GM18858 (cell line): Measurements from ENCODE around the gene PCSK4.
A peak's percentile ranks its signal among the peaks of the same experiment; 100 is the strongest.
"Not testable (repeated sequence)": the region's sequence is repeated elsewhere in the genome, so short reads cannot be mapped to it uniquely, and the experiment has no call there.

ENCODE experiments used
- ATAC-seq: cut with Tn5 transposase; IDR thresholded peaks from one replicate; pipeline ENCODE4 v1.9.1; 2021; ENCODE audit not compliant: unreplicated experiment

PCSK4 gene

GRCh38 chr19:1489463-1490310 is 463 bp downstream of the PCSK4 start:
- no peak for ATAC-seq

GRCh38 chr19:1488282-1488601 is 1.9 kb downstream of the PCSK4 start:
- ATAC-seq = no peak

- no peak for ATAC-seq
These were observed 2.4 kb downstream of the PCSK4 start for GRCh38 chr19:1487576-1488281.

DNA sequence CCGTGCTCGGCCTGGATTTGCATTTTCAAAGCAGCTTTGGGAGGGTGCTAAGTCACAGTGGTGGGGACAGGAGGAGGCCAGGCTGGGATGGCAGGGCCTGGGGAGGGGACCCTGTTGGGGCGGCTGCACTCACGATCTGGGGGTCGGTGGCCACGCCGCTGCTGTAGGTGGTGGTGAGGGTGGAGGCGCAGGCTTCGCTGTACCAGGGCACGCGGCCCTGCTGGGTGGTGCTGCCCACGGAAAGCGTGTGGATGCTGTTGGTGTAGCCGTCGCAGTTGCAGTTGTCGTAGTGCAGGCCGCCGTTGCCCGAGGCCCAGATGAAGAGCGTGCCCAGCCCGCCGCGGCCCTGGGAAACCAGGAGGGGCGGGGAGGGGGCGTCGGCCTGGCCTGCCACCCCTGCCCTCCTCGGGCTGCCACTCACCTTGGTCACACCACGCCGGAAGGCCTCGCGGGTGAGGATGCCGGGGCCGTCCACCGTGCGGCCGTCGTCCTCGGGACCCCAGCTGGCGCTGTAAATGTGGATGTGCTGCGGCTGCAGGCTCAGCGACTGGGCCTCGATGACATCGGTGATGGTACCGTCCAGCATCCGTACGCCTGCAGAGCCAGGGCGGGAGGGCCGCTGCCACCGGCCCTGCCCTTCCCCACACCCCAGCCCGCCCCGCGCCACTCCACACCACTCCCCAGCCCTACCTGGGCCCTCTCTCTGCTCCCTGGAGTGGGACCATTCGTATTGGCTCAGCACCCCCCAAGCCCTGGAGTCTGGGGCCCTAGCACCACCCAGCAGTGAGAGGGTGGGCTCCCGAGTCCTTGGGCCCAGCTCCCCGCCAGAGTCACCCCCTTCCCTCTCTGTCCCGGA is 3.2 kb downstream of the PCSK4 start:
- ATAC-seq = no peak

DNA sequence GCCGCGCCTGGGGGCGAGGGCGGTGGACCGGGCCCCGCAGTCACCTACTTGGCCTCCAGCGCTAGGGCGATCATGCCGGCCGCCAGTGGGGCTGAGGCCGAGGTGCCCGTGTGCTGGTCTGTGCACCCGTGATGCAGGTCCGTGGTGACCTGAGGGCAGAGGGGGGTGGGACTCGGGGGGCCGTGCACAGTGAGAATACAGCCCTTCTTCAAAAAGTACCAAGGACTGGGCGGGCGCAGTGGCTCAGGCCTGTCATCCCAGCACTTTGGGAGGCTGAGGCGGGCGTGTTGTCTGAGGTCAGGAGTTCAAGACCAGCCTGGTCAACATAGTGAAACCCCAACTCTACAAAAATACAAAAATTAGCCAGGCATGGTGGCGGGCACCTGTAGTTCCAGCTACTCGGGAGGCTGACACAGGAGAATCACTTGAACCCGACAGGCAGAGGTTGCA is 6.1 kb downstream of the PCSK4 start:
- no peak for ATAC-seq

DNA sequence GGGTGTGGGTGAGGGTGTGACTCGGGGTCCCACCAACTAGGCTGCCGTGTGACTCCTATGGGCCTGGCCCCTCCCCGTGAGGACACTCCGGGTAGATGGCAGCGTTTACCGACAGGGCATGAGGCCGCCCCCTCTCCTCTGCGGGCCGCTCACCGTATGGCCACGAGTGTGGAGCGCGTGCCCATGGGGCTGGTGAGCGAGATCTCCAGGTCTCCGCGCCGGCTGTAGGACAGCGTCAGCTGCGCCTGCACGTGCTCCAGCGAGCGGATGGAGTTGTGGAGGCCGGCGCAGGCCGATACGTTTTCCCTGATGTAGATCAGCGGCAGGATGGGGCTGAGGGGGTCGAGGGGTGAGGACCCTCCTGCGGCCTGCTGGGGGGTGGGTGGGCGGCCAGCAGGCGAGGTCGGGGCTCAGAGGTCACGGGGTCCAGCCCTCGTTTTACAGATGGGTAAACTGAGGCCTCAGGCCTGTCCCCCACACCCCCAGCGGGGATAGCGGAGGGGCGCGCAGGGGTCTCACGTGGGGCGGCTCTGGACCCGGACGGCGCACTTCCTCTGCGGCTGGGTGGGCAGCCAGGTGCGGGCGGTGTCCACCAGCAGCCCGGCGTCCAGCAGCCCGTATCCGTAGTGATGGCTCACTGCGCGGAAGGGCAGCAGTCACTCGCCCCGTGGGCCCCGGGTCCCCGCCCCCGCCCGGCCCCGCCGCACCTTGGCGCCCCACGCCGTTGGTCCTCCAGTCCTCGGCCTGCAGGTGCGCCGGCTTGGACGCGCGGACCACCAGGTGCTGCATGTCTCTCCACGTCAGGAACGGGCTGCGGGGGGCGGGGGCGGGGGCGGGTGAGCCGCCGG is 6.8 kb downstream of the PCSK4 start:
- ATAC-seq = no peak

GRCh38 chr19:1482361-1483130 is 7.6 kb downstream of the PCSK4 start:
- no peak for ATAC-seq

DNA sequence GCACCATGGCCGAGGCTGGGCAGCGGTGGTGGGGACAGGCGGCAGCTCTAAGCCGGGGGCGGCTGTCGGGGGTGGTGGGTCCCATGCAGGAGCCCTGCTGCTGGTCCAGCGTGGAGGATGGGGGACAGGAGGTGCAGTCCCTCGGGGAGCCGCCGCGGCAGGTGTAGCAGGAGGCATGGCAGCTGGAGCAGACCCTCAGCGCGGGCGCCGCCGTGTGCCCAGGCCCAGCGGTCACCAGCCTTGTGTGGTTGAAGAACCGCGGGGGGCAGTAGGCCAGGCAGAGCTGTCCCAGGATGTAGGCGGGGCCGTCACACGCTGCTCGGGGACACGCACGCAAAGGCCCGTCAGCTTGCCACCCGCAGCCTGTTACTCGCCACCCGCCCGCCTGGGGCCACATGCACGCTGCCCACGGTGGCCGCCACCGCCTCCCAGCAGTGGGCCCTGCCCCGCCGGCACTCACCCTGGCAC is 8.2 kb downstream of the PCSK4 start:
- ATAC-seq = no peak

DNA sequence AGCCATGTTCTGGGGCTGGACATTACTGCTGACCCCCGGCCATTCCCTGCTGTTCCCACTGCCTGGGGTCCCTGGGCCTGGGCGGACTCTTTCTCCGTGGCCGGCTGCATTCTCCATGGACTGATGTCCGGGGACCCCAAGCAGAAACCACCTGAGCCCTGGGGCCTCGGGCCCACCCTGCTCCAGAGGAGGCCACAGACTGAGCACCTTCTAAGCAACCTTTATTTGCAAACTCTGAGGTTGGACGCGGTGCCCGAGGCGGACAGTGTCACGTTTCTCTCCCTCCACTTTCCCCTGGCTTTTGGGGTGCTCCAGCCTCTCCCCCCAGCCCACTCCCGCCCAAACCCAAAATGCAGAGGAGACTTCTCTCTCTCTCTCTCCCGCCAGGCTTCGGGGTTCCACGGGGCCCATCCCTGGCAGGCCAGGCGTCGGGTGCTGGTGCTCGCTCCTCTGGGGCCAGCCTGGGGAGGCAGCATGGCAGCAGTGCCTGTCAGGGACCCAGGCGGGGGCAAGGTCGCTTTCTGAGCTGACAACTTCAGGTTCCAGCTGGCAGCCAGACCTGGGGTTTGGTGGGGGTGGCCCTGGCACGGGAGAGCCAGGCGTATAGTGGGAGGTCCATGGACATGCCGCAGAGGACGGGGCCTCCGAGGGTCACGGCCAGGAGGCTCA is 8.8 kb downstream of the PCSK4 start:
- no peak for ATAC-seq

GRCh38 chr19:1478934-1479707 is 11.0 kb downstream of the PCSK4 start, which contains the start of gene C19orf25:
C19orf25 (minus strand) TSS chr19:1479215; CDS start chr19:1478903, 312 bp downstream.
- peak; percentile 68 for ATAC-seq

- ATAC-seq = not testable (repeated sequence)
These were observed 13.1 kb downstream of the PCSK4 start for GRCh38 chr19:1477056-1477455.

- no peak for ATAC-seq
These were observed 14.3 kb downstream of the PCSK4 start for GRCh38 chr19:1475751-1476437.

DNA sequence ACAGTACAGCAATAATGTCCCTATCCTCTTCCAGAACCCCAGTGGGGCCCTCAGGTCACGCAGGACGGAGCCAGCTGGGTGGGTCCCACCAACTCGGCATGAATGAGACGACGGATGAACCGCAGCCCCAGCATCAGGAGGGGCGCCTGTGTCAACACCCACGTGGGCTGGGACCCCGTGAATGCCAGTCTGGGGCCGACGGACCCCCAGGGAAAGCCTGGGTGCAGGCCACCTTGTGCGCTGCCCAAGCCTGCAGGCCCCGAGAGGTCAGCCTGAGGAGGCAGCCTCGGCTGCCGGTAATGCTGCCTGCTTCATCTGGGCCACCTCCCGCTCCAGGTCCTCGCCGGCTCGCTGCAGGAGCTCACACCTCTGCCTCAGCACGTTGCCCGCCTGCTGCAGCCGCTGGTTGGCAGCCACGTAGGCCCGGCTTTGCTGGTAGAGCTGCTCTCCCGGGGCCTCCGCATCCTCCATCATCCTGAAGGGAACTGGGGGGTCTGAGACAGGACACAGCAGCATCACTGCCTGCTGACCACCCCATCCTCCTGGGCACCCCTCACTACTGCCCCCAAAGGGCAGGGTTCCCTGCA is 15.3 kb downstream of the PCSK4 start:
- no peak for ATAC-seq

DNA sequence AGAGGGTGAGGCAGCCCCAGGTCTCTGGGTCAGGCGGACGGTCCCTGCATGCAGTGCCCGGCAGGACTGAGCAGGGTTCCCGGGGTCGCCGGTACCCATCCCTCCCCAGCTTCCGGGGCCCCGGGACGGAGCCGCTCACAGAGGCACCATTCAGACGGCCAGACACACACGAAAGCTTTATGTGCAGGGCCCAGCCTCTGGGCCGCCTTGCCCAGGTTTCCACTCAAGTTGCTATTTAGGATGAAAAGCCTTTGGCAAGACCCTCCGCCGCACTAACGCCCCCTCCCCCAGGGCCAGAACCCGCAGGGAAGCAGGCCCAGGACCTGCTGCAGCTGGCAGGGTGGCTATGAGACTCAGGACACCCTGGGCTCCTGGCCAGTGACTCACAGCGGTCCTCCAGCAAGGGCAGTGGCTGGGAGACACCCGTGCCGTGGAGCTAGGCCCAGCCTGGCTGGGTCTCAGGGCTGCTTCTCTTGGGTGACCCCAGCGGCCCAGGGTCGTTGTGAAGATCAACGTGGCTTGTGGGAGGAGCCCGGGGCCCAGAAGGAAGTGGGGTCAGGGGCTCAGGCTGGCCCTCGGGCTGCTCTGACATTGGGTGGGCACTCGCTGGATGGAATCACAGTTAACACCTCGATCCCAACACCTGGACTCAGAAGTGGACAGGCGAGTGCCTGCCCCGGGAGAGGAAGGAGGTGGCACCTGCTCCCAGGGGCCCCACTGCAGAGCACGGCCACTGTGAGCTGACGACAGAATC is 16.0 kb downstream of the PCSK4 start:
- no peak for ATAC-seq

DNA sequence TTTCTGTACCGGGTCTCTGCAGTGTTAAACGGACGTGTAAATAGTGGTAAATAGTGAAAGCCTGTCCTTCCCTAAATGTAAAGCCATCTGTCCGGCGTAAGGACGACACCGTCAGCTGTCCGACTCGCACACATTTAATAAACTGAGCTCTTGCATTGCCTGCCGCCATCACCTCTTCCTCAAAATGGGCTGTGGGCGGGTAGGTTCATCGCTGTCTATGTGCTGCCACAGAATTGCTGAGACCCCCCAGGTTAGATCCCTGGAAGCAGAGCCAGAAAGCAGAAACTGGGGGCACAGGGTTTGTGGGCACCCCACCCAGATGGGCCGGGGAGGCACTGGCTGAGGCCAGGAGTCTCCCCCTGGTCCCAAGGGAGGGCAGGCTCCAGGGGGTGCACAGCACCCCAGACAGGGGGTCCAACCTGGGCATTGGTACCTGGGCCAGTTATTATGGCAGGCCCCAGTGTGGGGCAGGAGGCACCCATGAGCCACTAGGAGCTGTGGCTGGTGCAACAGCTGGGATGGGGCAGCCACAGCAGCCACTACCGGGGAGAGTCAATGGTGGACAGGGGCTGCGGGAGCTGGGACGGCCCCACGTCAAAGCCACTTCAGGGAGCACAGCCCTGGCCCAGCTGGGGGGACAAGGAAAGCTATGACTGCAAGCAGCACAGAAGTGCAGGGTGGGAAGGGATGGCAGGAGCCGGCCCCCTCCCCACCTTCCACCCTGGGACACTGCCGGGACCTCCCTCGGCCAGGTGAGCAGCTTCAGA is 16.9 kb downstream of the PCSK4 start:
- no peak for ATAC-seq
